Nephron progenitor cell (in vitro differentiated cells): ENCODE results near the gene IL5RA.

ENCODE experiments used
- DNase-seq: peaks from one replicate; pipeline ENCODE4 v3.0.0; 2021
- H3K27ac Mint-ChIP-seq: 2 replicates; pipeline ENCODE4 v1.8.0; 2021; ENCODE audit warnings: mild to moderate bottlenecking, moderate library complexity, mixed read lengths
- H3K27me3 Mint-ChIP-seq: 2 replicates; pipeline ENCODE4 v1.8.0; 2021; ENCODE audit warnings: mild to moderate bottlenecking, low read depth, mixed read lengths; ENCODE audit not compliant: poor library complexity
- H3K36me3 Mint-ChIP-seq: 2 replicates; pipeline ENCODE4 v1.8.0; 2021; ENCODE audit warnings: low read depth, mixed read lengths
- H3K4me1 Mint-ChIP-seq: 2 replicates; pipeline ENCODE4 v1.8.0; 2021; ENCODE audit warnings: mixed read lengths
- H3K4me3 Mint-ChIP-seq: 2 replicates; pipeline ENCODE4 v1.8.0; 2021; ENCODE audit warnings: mild to moderate bottlenecking, moderate library complexity, mixed read lengths
- H3K9me3 Mint-ChIP-seq: 2 replicates; pipeline ENCODE4 v1.8.0; 2021; ENCODE audit warnings: mild to moderate bottlenecking, moderate library complexity, mixed read lengths
- TF ChIP-seq, protein P1 (sequence below): fragments of 200-600 bp; sonication (generic); IDR thresholded peaks from 2 replicates; pipeline ENCODE4 v1.5.0; 2021; ENCODE audit warnings: antibody characterized with exemption

The IL5RA gene

GRCh38 chr3:3023111-3023745 lies 86.9 kb downstream of the IL5RA start:
- no peaks in the 10 kb centered on the region for H3K9me3 Mint-ChIP-seq
- H3K27ac Mint-ChIP-seq: no peak overlapping the region
- H3K27me3 Mint-ChIP-seq: no peaks in the 10 kb centered on the region
- no peaks in the 10 kb centered on the region for H3K36me3 Mint-ChIP-seq
- peaks cover 4% of the 10 kb centered on the region for H3K4me1 Mint-ChIP-seq
- TF ChIP-seq, protein P1, sequence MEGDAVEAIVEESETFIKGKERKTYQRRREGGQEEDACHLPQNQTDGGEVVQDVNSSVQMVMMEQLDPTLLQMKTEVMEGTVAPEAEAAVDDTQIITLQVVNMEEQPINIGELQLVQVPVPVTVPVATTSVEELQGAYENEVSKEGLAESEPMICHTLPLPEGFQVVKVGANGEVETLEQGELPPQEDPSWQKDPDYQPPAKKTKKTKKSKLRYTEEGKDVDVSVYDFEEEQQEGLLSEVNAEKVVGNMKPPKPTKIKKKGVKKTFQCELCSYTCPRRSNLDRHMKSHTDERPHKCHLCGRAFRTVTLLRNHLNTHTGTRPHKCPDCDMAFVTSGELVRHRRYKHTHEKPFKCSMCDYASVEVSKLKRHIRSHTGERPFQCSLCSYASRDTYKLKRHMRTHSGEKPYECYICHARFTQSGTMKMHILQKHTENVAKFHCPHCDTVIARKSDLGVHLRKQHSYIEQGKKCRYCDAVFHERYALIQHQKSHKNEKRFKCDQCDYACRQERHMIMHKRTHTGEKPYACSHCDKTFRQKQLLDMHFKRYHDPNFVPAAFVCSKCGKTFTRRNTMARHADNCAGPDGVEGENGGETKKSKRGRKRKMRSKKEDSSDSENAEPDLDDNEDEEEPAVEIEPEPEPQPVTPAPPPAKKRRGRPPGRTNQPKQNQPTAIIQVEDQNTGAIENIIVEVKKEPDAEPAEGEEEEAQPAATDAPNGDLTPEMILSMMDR: no peak
- no peak overlapping the region for H3K4me3 Mint-ChIP-seq
- DNase-seq: no peak

- Mint-ChIP-seq H3K36me3 (no peaks in the 10 kb centered on the region), H3K27ac (no peak overlapping the region), H3K4me1 (peaks cover 10% of the 10 kb centered on the region), H3K9me3 (no peaks in the 10 kb centered on the region), H3K4me3 (no peak overlapping the region), H3K27me3 (no peaks in the 10 kb centered on the region)
- TF ChIP-seq, protein P1: no peak
- no peak for DNase-seq
These were observed 90.0 kb downstream of the IL5RA start for GRCh38 chr3:3020209-3020608.
